ENCODE measurements around the gene KIAA1586. TPM values are rescaled to one million over a fixed set of nuclear protein-coding genes. Genes with fewer than 3 reads are reported as not detected.

Gene KIAA1586
- total and polyA plus RNA-seq, 9 of the 15 experiments (the other 6 are each of a cell fraction or from before 2014, with no cell fraction given) = 23.4 to 43.6 (median 29.5) TPM

GRCh38 chr6:57035549-57035948 is 10.9 kb upstream of the KIAA1586 start:
- POLR2A ChIA-PET = interaction anchor here (0.9 kb wide), 1 partner anchor 121 kb away, joined by 4 read pairs; no protein-coding TSS in a partner anchor
- intact Hi-C loops (cut with micrococcal nuclease) (no loop called here), in situ Hi-C loops (cut with MboI) (no loop called here)
- H3K4me3 ChIP-seq = no peak overlapping the region
- H3K79me2 ChIP-seq (ENCODE audit: control insufficient read depth, insufficient read depth, low read length) = no peaks in the 10 kb centered on the region
- no peaks in the 10 kb centered on the region for H3K36me3 ChIP-seq (ENCODE audit: control insufficient read depth, insufficient read depth, low read length)
- no peak overlapping the region for H2AFZ ChIP-seq (ENCODE audit: low read depth, low read length)
- DNase-seq (ENCODE audit: extremely low read depth in 1 of 4, low spot score in 3 of 4) (no peak), ATAC-seq (no peak), FAIRE-seq (no peak)
- BruUV-seq (replicated peaks) = no TSS peak
- TF ChIP-seq ZNF75A (CRISPR knock-in tag; IDR thresholded peaks at IDR 0.05) = no peak
- TF ChIP-seq HNRNPL (IDR thresholded peaks at IDR 0.05; ENCODE audit: low read depth, low read length) = no peak
- TF ChIP-seq, protein P1, sequence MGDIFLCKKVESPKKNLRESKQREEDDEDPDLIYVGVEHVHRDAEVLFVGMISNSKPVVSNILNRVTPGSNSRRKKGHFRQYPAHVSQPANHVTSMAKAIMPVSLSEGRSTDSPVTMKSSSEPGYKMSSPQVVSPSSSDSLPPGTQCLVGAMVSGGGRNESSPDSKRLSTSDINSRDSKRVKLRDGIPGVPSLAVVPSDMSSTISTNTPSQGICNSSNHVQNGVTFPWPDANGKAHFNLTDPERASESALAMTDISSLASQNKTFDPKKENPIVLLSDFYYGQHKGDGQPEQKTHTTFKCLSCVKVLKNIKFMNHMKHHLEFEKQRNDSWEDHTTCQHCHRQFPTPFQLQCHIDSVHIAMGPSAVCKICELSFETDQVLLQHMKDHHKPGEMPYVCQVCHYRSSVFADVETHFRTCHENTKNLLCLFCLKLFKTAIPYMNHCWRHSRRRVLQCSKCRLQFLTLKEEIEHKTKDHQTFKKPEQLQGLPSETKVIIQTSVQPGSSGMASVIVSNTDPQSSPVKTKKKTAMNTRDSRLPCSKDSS (IDR thresholded peaks at IDR 0.05; ENCODE audit: low read depth, partially characterized antibody) = no peak
- no peak for TF ChIP-seq POLR2AphosphoS5 (IDR thresholded peaks at IDR 0.05; ENCODE audit: control insufficient read depth, insufficient read depth, low read depth, low read length)
- TF ChIP-seq RAD51 (IDR thresholded peaks at IDR 0.05; ENCODE audit: borderline replicate concordance, low read depth) = no peak
- TF ChIP-seq MCM2 (IDR thresholded peaks at IDR 0.05; ENCODE audit: low read depth) = no peak
- TF ChIP-seq ZNF583 (CRISPR knock-in tag; IDR thresholded peaks at IDR 0.05) = no peak
- TF ChIP-seq STAT5B (CRISPR knock-in tag; IDR thresholded peaks at IDR 0.05) = no peak
- H3K27ac ChIP-seq (ENCODE audit: extremely low read depth, low read depth, low read length) = no peak overlapping the region
- CTCF ChIA-PET (ENCODE audit: low intra/inter-chr PET ratio) = no interaction called here
- no peaks in the 10 kb centered on the region for H4K20me1 ChIP-seq (replicated peaks; ENCODE audit: control insufficient read depth, insufficient read depth, low read length)
- H3K4me1 ChIP-seq (replicated peaks in 1 of 2; ENCODE audit: control insufficient read depth in 2 of 2, insufficient read depth in 2 of 2, low read length in 2 of 2) = no peaks in the 10 kb centered on the region; a peak in 1 of 5 replicates
- no peaks in the 10 kb centered on the region for H3K27me3 ChIP-seq (ENCODE audit: control insufficient read depth in 2 of 2, insufficient read depth in 2 of 2, low read length in 2 of 2)
- 5% methylated on average over 3 of the region's 3 CpGs for WGBS (ENCODE audit: insufficient coverage, low coverage, missing lambda C conversion rate)
- H3K9me3 ChIP-seq (replicated peaks; ENCODE audit: control insufficient read depth, insufficient read depth, low read depth, low read length) = no peaks in the 10 kb centered on the region
- H3K4me2 ChIP-seq (ENCODE audit: insufficient read depth, low read length) = no peak overlapping the region
- no peaks in the 10 kb centered on the region for H3K9me1 ChIP-seq (ENCODE audit: control insufficient read depth, insufficient read depth, low read length)
- no peak overlapping the region for H3K9ac ChIP-seq (ENCODE audit: insufficient read depth in 1 of 2, low read depth in 2 of 2, low read length in 2 of 2)
